ENCODE results near the gene SMIM14.

SMIM14 gene

DNA sequence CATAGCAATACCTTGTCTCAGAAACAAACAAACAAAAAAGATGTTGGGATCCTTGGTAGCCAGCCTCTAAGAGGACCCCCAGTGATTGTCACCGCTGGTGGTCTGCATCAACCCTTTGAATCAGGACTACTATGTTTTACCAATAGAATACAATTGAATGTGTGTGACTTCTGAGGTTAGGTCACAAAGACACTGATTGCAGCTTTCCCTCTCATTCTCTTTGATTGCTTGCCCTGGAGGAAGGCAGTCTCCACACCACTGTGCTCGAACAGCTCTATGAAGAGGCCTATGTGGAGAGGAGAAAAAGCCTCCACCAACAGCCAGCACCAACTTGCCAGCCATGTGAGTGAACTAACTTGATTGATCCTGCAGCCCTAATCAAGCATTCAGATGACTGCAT is 2.8 kb upstream of the SMIM14 start:
- no peaks in the 10 kb centered on the region for H3K4me1 ChIP-seq (ENCODE audit: insufficient read depth, insufficient read length)
- H3K27me3 ChIP-seq (ENCODE audit: insufficient read depth, insufficient read length): no peaks in the 10 kb centered on the region
- no peaks in the 10 kb centered on the region for H3K36me3 ChIP-seq (ENCODE audit: insufficient read depth, insufficient read length, low read length)
- no peaks in the 10 kb centered on the region for H3K9me3 ChIP-seq (ENCODE audit: insufficient read depth, low read length)
- TF ChIP-seq ZNF274 (IDR thresholded peaks at IDR 0.05; ENCODE audit: low read depth, low read length): no peak
- TF ChIP-seq SUZ12 (IDR thresholded peaks at IDR 0.05; ENCODE audit: extremely low read depth, insufficient read depth, insufficient read length): no peak
- no peak for TF ChIP-seq YY1 (IDR thresholded peaks at IDR 0.05; ENCODE audit: insufficient read depth, insufficient read length)
- no peak for DNase-seq (ENCODE audit: low read depth, low spot score)
- no peak overlapping the region for H3K4me3 ChIP-seq (ENCODE audit: insufficient read length, low read depth)
- H3K9ac ChIP-seq (ENCODE audit: insufficient read length, low read depth): no peak overlapping the region

GRCh38 chr4:39637586-39638353 is 895 bp downstream of the SMIM14 start:
- Histone ChIP-seq H3K9me3 (ENCODE audit: insufficient read depth, low read length) (no peaks in the 10 kb centered on the region), H3K4me1 (ENCODE audit: insufficient read depth, insufficient read length) (no peaks in the 10 kb centered on the region), H3K36me3 (ENCODE audit: insufficient read depth, insufficient read length, low read length) (no peaks in the 10 kb centered on the region), H3K4me3 (ENCODE audit: insufficient read length, low read depth) (peak overlapping the region; percentile 85), H3K27me3 (ENCODE audit: insufficient read depth, insufficient read length) (no peaks in the 10 kb centered on the region), H3K9ac (ENCODE audit: insufficient read length, low read depth) (peak overlapping the region; percentile 77)
- DNase-seq (ENCODE audit: low read depth, low spot score): peak; percentile 63
- TF ChIP-seq ZNF274 (IDR thresholded peaks at IDR 0.05; ENCODE audit: low read depth, low read length) (no peak), YY1 (IDR thresholded peaks at IDR 0.05; ENCODE audit: insufficient read depth, insufficient read length) (no peak)

- TF ChIP-seq YY1 (IDR thresholded peaks at IDR 0.05; ENCODE audit: insufficient read depth, insufficient read length): no peak
- H3K27me3 ChIP-seq (ENCODE audit: insufficient read depth, insufficient read length): no peaks in the 10 kb centered on the region
- no peaks in the 10 kb centered on the region for H3K4me1 ChIP-seq (ENCODE audit: insufficient read depth, insufficient read length)
- no peaks in the 10 kb centered on the region for H3K36me3 ChIP-seq (ENCODE audit: insufficient read depth, insufficient read length, low read length)
- no peak for DNase-seq (ENCODE audit: low read depth, low spot score)
- peak overlapping the region; percentile 77 for H3K9ac ChIP-seq (ENCODE audit: insufficient read length, low read depth)
- H3K4me3 ChIP-seq (ENCODE audit: insufficient read length, low read depth): peak overlapping the region; percentile 85
- no peaks in the 10 kb centered on the region for H3K9me3 ChIP-seq (ENCODE audit: insufficient read depth, low read length)
Measured at GRCh38 chr4:39637221-39637585, 1.5 kb downstream of the SMIM14 start.

GRCh38 chr4:39636531-39637184 is 2.0 kb downstream of the SMIM14 start:
- DNase-seq (ENCODE audit: low read depth, low spot score): no peak
- no peaks in the 10 kb centered on the region for H3K4me1 ChIP-seq (ENCODE audit: insufficient read depth, insufficient read length)

GRCh38 chr4:39635023-39635422 is 3.6 kb downstream of the SMIM14 start:
- no peak for TF ChIP-seq SUZ12 (IDR thresholded peaks at IDR 0.05; ENCODE audit: extremely low read depth, insufficient read depth, insufficient read length)
- no peak for TF ChIP-seq ZNF274 (IDR thresholded peaks at IDR 0.05; ENCODE audit: low read depth, low read length)
- no peak for TF ChIP-seq YY1 (IDR thresholded peaks at IDR 0.05; ENCODE audit: insufficient read depth, insufficient read length)
- Histone ChIP-seq H3K4me3 (ENCODE audit: insufficient read length, low read depth) (no peak overlapping the region), H3K27me3 (ENCODE audit: insufficient read depth, insufficient read length) (no peaks in the 10 kb centered on the region), H3K9ac (ENCODE audit: insufficient read length, low read depth) (no peak overlapping the region), H3K4me1 (ENCODE audit: insufficient read depth, insufficient read length) (no peaks in the 10 kb centered on the region), H3K36me3 (ENCODE audit: insufficient read depth, insufficient read length, low read length) (no peaks in the 10 kb centered on the region), H3K9me3 (ENCODE audit: insufficient read depth, low read length) (no peaks in the 10 kb centered on the region)
- DNase-seq (ENCODE audit: low read depth, low spot score): no peak

More at GRCh38 chr4:39636531-39637184, 2.0 kb downstream of the SMIM14 start:
- H3K36me3 ChIP-seq (ENCODE audit: insufficient read depth, insufficient read length, low read length): no peaks in the 10 kb centered on the region
- H3K4me3 ChIP-seq (ENCODE audit: insufficient read length, low read depth): peak overlapping the region; percentile 85
- H3K27me3 ChIP-seq (ENCODE audit: insufficient read depth, insufficient read length): no peaks in the 10 kb centered on the region
- H3K9me3 ChIP-seq (ENCODE audit: insufficient read depth, low read length): no peaks in the 10 kb centered on the region
- no peak for TF ChIP-seq ZNF274 (IDR thresholded peaks at IDR 0.05; ENCODE audit: low read depth, low read length)
- no peak for TF ChIP-seq SUZ12 (IDR thresholded peaks at IDR 0.05; ENCODE audit: extremely low read depth, insufficient read depth, insufficient read length)
- TF ChIP-seq YY1 (IDR thresholded peaks at IDR 0.05; ENCODE audit: insufficient read depth, insufficient read length): no peak
- peak overlapping the region; percentile 77 for H3K9ac ChIP-seq (ENCODE audit: insufficient read length, low read depth)

DNA sequence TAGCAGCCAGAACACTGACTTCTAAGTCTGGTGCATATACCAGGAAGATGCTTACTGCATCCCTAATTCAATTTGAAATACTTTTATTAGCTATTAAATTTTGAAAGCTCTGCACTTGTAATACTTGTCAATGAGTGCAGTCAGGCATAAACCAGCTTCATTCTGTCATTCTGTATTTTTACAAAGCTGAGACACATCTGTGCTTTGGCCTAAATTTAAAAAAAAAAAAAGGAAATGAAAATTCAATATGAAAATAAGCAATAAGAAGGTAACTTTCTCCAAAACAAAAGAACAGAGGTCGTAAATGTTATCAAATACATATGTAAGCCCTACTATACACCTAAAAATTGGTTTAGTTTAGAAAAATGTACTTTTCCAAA is 7.0 kb downstream of the SMIM14 start:
- Histone ChIP-seq H3K27me3 (ENCODE audit: insufficient read depth, insufficient read length) (no peaks in the 10 kb centered on the region), H3K9ac (ENCODE audit: insufficient read length, low read depth) (no peak overlapping the region), H3K9me3 (ENCODE audit: insufficient read depth, low read length) (no peaks in the 10 kb centered on the region), H3K4me1 (ENCODE audit: insufficient read depth, insufficient read length) (no peaks in the 10 kb centered on the region), H3K36me3 (ENCODE audit: insufficient read depth, insufficient read length, low read length) (no peaks in the 10 kb centered on the region), H3K4me3 (ENCODE audit: insufficient read length, low read depth) (no peak overlapping the region)
- TF ChIP-seq ZNF274 (IDR thresholded peaks at IDR 0.05; ENCODE audit: low read depth, low read length): no peak
- TF ChIP-seq SUZ12 (IDR thresholded peaks at IDR 0.05; ENCODE audit: extremely low read depth, insufficient read depth, insufficient read length): no peak
- no peak for TF ChIP-seq YY1 (IDR thresholded peaks at IDR 0.05; ENCODE audit: insufficient read depth, insufficient read length)
- no peak for DNase-seq (ENCODE audit: low read depth, low spot score)

GRCh38 chr4:39627413-39627812 is 11.3 kb downstream of the SMIM14 start:
- no peaks in the 10 kb centered on the region for H3K9me3 ChIP-seq (ENCODE audit: insufficient read depth, low read length)
- no peak for TF ChIP-seq YY1 (IDR thresholded peaks at IDR 0.05; ENCODE audit: insufficient read depth, insufficient read length)
- H3K9ac ChIP-seq (ENCODE audit: insufficient read length, low read depth): no peak overlapping the region
- no peaks in the 10 kb centered on the region for H3K27me3 ChIP-seq (ENCODE audit: insufficient read depth, insufficient read length)
- no peaks in the 10 kb centered on the region for H3K4me1 ChIP-seq (ENCODE audit: insufficient read depth, insufficient read length)
- no peak for DNase-seq (ENCODE audit: low read depth, low spot score)
- H3K36me3 ChIP-seq (ENCODE audit: insufficient read depth, insufficient read length, low read length): no peaks in the 10 kb centered on the region
- no peak overlapping the region for H3K4me3 ChIP-seq (ENCODE audit: insufficient read length, low read depth)
